Measurements from ENCODE around the gene ATG13.

ATG13 gene

DNA sequence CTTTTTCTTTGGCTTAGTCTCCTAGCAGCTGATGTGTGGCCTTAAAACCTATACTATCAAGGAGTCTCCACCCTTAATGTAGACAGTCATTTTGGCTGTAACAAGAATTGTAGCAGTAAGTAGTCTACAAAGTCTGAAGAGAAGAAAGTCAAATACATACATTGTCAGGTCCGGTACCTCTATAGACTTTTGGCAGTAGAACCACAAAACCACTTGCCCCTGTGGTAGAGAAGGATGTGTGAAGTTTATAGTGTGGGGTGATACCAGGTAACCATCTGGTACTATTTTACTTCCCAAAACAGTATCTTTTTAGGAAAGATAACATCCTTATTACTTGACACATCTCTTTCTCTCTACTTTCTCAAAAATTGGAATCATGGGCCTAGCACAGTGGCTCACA lies 15.1 kb downstream of the ATG13 start:
- Histone ChIP-seq H3K9me3 (ENCODE audit: control insufficient read depth, insufficient read depth, low read depth, low read length) (no peaks in the 10 kb centered on the region), H3K4me1 (ENCODE audit: control insufficient read depth, insufficient read depth, low read length) (no peaks in the 10 kb centered on the region), H3K4me3 (ENCODE audit: low read depth, low read length) (no peak overlapping the region), H3K27ac (ENCODE audit: low read depth, low read length) (no peak overlapping the region), H3K9ac (ENCODE audit: low read length) (no peak overlapping the region), H3K36me3 (ENCODE audit: control insufficient read depth, insufficient read depth, low read length) (peaks cover 27% of the 10 kb centered on the region), H3K27me3 (ENCODE audit: control insufficient read depth, insufficient read depth, low read length) (no peaks in the 10 kb centered on the region)

- no peaks in the 10 kb centered on the region for H3K27me3 ChIP-seq (ENCODE audit: control insufficient read depth, insufficient read depth, low read length)
- no peaks in the 10 kb centered on the region for H3K4me1 ChIP-seq (ENCODE audit: control insufficient read depth, insufficient read depth, low read length)
- H3K9ac ChIP-seq (ENCODE audit: low read length) = no peak overlapping the region
- H3K9me3 ChIP-seq (ENCODE audit: control insufficient read depth, insufficient read depth, low read depth, low read length) = no peaks in the 10 kb centered on the region
- H3K4me3 ChIP-seq (ENCODE audit: low read depth, low read length) = no peak overlapping the region
- H3K27ac ChIP-seq (ENCODE audit: low read depth, low read length) = no peak overlapping the region
- H3K36me3 ChIP-seq (ENCODE audit: control insufficient read depth, insufficient read depth, low read length) = peaks cover 30% of the 10 kb centered on the region
Observed at GRCh38 chr11:46633291-46634217, 16.2 kb downstream of the ATG13 start.

DNA sequence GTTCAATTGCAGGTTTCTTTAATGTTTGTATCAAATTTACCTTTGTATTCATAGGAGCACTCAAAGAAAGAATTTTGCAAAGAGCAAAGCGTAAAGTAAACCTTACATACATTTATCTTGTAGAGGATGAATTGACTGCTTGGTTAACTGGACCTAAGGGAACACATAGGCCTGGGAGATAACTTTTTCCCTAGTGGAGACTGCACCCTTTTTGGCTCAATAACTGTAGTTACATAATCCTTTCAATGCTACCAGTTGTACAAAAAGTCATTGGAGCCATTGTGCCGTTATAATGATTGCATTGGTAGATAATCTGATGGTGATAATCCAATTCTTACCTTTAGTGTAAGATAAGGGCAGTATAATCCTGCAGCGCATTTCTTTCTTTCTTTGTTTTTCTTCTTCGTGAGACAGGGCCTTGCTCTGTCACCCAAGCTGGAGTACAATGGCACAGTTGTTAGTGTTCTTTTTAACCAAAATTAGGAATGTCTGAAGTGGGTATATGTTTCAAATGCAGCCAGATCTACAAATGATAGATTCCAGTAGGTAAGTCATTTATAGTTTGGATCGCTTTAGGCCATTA lies 18.3 kb downstream of the ATG13 start:
- H3K9ac ChIP-seq (ENCODE audit: low read length) = no peak overlapping the region
- H3K4me3 ChIP-seq (ENCODE audit: low read depth, low read length) = no peak overlapping the region
- H3K9me3 ChIP-seq (ENCODE audit: control insufficient read depth, insufficient read depth, low read depth, low read length) = no peaks in the 10 kb centered on the region
- H3K27me3 ChIP-seq (ENCODE audit: control insufficient read depth, insufficient read depth, low read length) = no peaks in the 10 kb centered on the region
- no peak overlapping the region for H3K27ac ChIP-seq (ENCODE audit: low read depth, low read length)
- H3K4me1 ChIP-seq (ENCODE audit: control insufficient read depth, insufficient read depth, low read length) = no peaks in the 10 kb centered on the region
- peaks cover 23% of the 10 kb centered on the region for H3K36me3 ChIP-seq (ENCODE audit: control insufficient read depth, insufficient read depth, low read length)

DNA sequence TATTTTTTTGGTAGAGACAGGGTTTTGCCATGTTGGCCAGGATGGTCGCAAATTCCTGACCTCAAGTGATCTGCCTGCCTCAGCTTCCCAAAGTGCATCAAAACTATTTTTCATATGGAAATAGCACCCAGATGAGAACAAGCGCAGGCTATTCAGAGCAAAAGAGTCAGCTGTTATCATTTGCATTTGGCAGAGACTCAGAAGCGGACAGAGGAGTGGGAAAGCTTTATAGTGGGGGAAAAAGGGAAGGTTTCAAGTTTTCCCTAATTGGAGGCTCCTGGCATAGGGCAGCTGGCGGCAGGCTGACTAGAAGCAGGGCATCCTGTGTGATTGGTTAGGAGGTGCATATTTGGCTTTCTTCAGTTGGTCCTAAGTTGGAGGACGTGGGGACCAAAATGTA lies 20.2 kb downstream of the ATG13 start:
- no peak overlapping the region for H3K9ac ChIP-seq (ENCODE audit: low read length)
- no peak overlapping the region for H3K4me3 ChIP-seq (ENCODE audit: low read depth, low read length)
- H3K9me3 ChIP-seq (ENCODE audit: control insufficient read depth, insufficient read depth, low read depth, low read length) = 0 out of 2 replicates have a peak, but pooled peaks cover under 1% of the 10 kb centered on the region

GRCh38 chr11:46639197-46639839 lies 22.0 kb downstream of the ATG13 start:
- peaks cover 11% of the 10 kb centered on the region for H3K36me3 ChIP-seq (ENCODE audit: control insufficient read depth, insufficient read depth, low read length)
- 0 out of 2 replicates have a peak, but pooled peaks cover 2% of the 10 kb centered on the region for H3K9me3 ChIP-seq (ENCODE audit: control insufficient read depth, insufficient read depth, low read depth, low read length)
- H3K4me3 ChIP-seq (ENCODE audit: low read depth, low read length) = no peak overlapping the region
- H3K27ac ChIP-seq (ENCODE audit: low read depth, low read length) = no peak overlapping the region
- H3K27me3 ChIP-seq (ENCODE audit: control insufficient read depth, insufficient read depth, low read length) = no peaks in the 10 kb centered on the region
- H3K9ac ChIP-seq (ENCODE audit: low read length) = no peak overlapping the region
- no peaks in the 10 kb centered on the region for H3K4me1 ChIP-seq (ENCODE audit: control insufficient read depth, insufficient read depth, low read length)

More for the DNA sequence above, 20.2 kb downstream of the ATG13 start:
- H3K27ac ChIP-seq (ENCODE audit: low read depth, low read length) = no peak overlapping the region
- no peaks in the 10 kb centered on the region for H3K4me1 ChIP-seq (ENCODE audit: control insufficient read depth, insufficient read depth, low read length)
- peaks cover 10% of the 10 kb centered on the region for H3K36me3 ChIP-seq (ENCODE audit: control insufficient read depth, insufficient read depth, low read length)
- H3K27me3 ChIP-seq (ENCODE audit: control insufficient read depth, insufficient read depth, low read length) = no peaks in the 10 kb centered on the region

DNA sequence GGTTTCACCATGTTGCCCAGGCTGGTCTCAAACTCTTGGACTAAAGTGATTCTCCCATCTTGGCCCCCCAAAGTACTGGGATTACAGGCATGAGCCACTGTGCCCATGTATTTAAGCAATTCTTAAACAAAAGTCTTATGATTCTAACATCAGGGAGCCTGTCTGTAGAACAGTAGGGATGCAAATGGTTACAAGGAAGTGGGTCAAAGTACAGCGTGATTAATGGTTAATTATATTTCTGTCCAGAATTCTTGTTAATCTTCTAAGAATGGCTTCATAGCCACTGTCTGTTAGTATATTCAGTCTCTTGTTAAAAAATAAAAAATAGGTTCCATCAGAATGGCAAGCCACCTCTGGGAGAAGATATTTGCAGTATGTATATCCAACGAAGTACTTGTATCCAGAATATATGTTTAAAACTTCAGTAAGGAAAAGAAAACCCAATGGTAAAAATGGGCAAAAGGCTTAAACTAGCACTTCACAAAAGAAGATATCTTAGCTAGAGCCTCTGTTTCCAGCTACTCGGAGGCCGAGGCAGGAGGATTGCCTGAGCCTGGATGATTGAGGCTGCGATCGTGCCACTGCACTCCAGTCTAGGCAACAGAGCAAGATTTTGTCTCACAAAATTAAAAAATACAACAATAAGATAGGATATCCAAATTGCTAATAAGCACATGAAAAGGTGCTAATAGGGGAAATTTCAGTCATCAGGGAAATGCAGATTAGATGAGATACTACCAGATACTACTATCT lies 22.9 kb downstream of the ATG13 start:
- Histone ChIP-seq H3K36me3 (ENCODE audit: control insufficient read depth, insufficient read depth, low read length) (peaks cover 20% of the 10 kb centered on the region), H3K4me1 (ENCODE audit: control insufficient read depth, insufficient read depth, low read length) (no peaks in the 10 kb centered on the region), H3K27me3 (ENCODE audit: control insufficient read depth, insufficient read depth, low read length) (no peaks in the 10 kb centered on the region), H3K9ac (ENCODE audit: low read length) (no peak overlapping the region), H3K9me3 (ENCODE audit: control insufficient read depth, insufficient read depth, low read depth, low read length) (0 out of 2 replicates have a peak, but pooled peaks cover 2% of the 10 kb centered on the region), H3K27ac (ENCODE audit: low read depth, low read length) (no peak overlapping the region), H3K4me3 (ENCODE audit: low read depth, low read length) (no peak overlapping the region)

- Histone ChIP-seq H3K4me3 (ENCODE audit: low read depth, low read length) (no peak overlapping the region), H3K9me3 (ENCODE audit: control insufficient read depth, insufficient read depth, low read depth, low read length) (0 out of 2 replicates have a peak, but pooled peaks cover 2% of the 10 kb centered on the region), H3K9ac (ENCODE audit: low read length) (no peak overlapping the region), H3K36me3 (ENCODE audit: control insufficient read depth, insufficient read depth, low read length) (peaks cover 27% of the 10 kb centered on the region), H3K4me1 (ENCODE audit: control insufficient read depth, insufficient read depth, low read length) (no peaks in the 10 kb centered on the region), H3K27ac (ENCODE audit: low read depth, low read length) (no peak overlapping the region), H3K27me3 (ENCODE audit: control insufficient read depth, insufficient read depth, low read length) (no peaks in the 10 kb centered on the region)
Observed at GRCh38 chr11:46641639-46642038, 24.3 kb downstream of the ATG13 start.

DNA sequence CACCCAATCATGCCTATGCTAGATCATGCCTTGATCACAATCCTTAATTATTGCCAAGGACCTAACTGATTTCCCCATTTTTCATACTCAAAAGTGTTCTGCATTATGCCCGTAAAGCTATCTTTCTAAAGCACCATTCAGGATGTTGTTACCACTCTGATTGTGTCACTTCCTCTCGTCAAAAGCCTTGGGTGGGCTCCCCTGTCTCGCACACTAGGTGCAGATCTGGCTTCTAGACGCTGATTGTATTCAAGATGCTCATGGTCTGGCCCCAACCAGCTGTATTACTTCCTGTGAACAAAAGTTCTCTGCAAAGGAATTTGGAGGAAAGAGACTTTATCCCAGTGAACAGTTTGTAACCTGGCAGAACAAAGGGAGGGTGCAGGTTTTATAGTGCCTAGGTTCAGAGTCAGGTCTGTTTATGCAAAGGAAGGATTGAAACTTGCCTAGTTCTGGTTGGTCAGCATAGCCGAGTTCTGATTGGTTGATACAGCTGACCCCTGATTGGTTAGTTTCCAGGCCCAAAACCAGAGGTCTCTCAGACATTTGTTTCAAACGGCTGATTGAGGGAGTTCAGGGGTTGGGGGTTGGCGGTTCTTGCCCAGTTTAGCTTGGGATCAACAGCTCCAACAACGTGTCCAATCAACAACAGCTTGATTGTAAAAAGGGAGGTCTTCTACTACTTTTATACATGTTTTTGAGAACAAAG lies 25.4 kb downstream of the ATG13 start:
- Histone ChIP-seq H3K4me1 (ENCODE audit: control insufficient read depth, insufficient read depth, low read length) (no peaks in the 10 kb centered on the region), H3K9me3 (ENCODE audit: control insufficient read depth, insufficient read depth, low read depth, low read length) (0 out of 2 replicates have a peak, but pooled peaks cover 2% of the 10 kb centered on the region), H3K36me3 (ENCODE audit: control insufficient read depth, insufficient read depth, low read length) (peaks cover 38% of the 10 kb centered on the region), H3K9ac (ENCODE audit: low read length) (no peak overlapping the region), H3K27me3 (ENCODE audit: control insufficient read depth, insufficient read depth, low read length) (no peaks in the 10 kb centered on the region), H3K27ac (ENCODE audit: low read depth, low read length) (no peak overlapping the region), H3K4me3 (ENCODE audit: low read depth, low read length) (no peak overlapping the region)

DNA sequence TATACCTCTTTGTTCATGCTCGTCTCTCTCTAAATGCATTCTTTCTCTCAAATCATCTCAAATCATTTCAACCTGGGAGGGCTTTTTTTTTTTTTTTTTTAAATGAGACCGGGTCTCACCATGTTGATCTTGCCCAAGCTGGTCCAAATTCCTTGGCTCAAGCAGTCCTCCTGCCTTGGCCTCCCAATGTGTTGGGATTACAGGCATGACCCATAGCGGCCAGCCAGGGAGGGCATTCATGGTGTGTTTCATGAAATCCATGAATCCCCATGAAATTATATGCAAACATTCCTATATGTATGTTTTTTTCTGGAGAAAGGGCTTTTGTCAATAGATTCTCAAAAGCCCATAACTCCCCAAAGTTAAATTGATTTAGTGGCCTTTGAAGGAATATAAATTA lies 26.2 kb downstream of the ATG13 start:
- no peak overlapping the region for H3K27ac ChIP-seq (ENCODE audit: low read depth, low read length)
- H3K36me3 ChIP-seq (ENCODE audit: control insufficient read depth, insufficient read depth, low read length) = peaks cover 36% of the 10 kb centered on the region
- H3K9ac ChIP-seq (ENCODE audit: low read length) = no peak overlapping the region

DNA sequence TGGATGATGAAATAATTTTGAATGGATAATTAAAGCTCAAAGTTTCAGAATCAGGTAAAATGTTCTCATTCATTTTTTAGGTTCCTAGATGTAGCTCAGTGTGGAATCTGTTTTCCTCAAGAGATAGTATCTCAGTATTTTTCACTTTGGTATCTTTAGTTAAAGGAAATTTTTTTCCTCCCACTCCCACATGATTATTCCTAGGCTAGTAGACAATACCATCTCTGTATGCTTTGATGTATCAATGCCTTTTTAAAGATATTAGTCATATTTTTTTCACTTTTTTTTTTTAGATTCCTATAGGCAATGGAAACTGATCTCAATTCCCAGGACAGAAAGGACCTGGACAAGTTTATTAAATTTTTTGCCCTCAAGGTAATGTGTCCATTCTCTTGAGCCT lies 26.6 kb downstream of the ATG13 start:
- Histone ChIP-seq H3K27ac (ENCODE audit: low read depth, low read length) (no peak overlapping the region), H3K4me3 (ENCODE audit: low read depth, low read length) (no peak overlapping the region), H3K9me3 (ENCODE audit: control insufficient read depth, insufficient read depth, low read depth, low read length) (0 out of 2 replicates have a peak, but pooled peaks cover 2% of the 10 kb centered on the region), H3K4me1 (ENCODE audit: control insufficient read depth, insufficient read depth, low read length) (no peaks in the 10 kb centered on the region), H3K36me3 (ENCODE audit: control insufficient read depth, insufficient read depth, low read length) (peaks cover 38% of the 10 kb centered on the region), H3K9ac (ENCODE audit: low read length) (no peak overlapping the region), H3K27me3 (ENCODE audit: control insufficient read depth, insufficient read depth, low read length) (no peaks in the 10 kb centered on the region)

More for the DNA sequence above, 26.2 kb downstream of the ATG13 start:
- H3K27me3 ChIP-seq (ENCODE audit: control insufficient read depth, insufficient read depth, low read length) = no peaks in the 10 kb centered on the region
- no peak overlapping the region for H3K4me3 ChIP-seq (ENCODE audit: low read depth, low read length)
- H3K9me3 ChIP-seq (ENCODE audit: control insufficient read depth, insufficient read depth, low read depth, low read length) = 0 out of 2 replicates have a peak, but pooled peaks cover 2% of the 10 kb centered on the region
- no peaks in the 10 kb centered on the region for H3K4me1 ChIP-seq (ENCODE audit: control insufficient read depth, insufficient read depth, low read length)
